Spleen (tissue), 11 donors: ENCODE measurements around the gene PHF21B. TPM values are rescaled to one million over a fixed set of nuclear protein-coding genes. Genes with fewer than 3 reads are reported as not detected.

ENCODE experiments used
- DNase-seq: peaks from one replicate; pipeline ENCODE4 v3.0.0-alpha.2; 2020
- H3K27ac ChIP-seq, 8 donors: fragments of 200-600 bp; sonication (generic) in 7 of 8; 1 replicate in 4 of 8; 2 replicates in 4 of 8; pipeline versions ENCODE4 v1.5.0 to v1.8.0; 2016 to 2021; ENCODE audit warnings: inconsistent platforms in 4 of 8, mild to moderate bottlenecking in 4 of 8, moderate library complexity in 1 of 8
- H3K27me3 ChIP-seq, 7 donors: fragments of 200-600 bp; sonication (generic) in 6 of 7; replicated peaks in 1 of 7; 1 replicate in 4 of 7; 2 replicates in 3 of 7; pipeline versions ENCODE4 v1.5.0 to v1.8.0; 2016 to 2021; ENCODE audit warnings: inconsistent platforms in 3 of 7, mild to moderate bottlenecking in 1 of 7
- H3K36me3 ChIP-seq, 6 donors: fragments of 200-600 bp; sonication (generic) in 5 of 6; 1 replicate in 4 of 6; 2 replicates in 2 of 6; pipeline versions ENCODE4 v1.5.0 to v1.8.0; 2016 to 2021; ENCODE audit warnings: inconsistent platforms in 2 of 6
- H3K4me1 ChIP-seq, 6 donors: fragments of 200-600 bp; sonication (generic) in 5 of 6; 1 replicate in 3 of 6; 2 replicates in 3 of 6; pipeline versions ENCODE4 v1.5.0 to v1.8.0; 2016 to 2021; ENCODE audit warnings: inconsistent platforms in 3 of 6
- H3K4me3 ChIP-seq, 8 donors: fragments of 200-600 bp; sonication (generic) in 7 of 8; 1 replicate in 4 of 8; 2 replicates in 4 of 8; pipeline versions ENCODE4 v1.5.0 to v1.8.0; 2016 to 2021; ENCODE audit warnings: inconsistent platforms in 4 of 8, mild to moderate bottlenecking in 4 of 8, moderate library complexity in 2 of 8
- H3K9me3 ChIP-seq, 8 donors: fragments of 200-600 bp; sonication (generic) in 7 of 8; 1 replicate in 4 of 8; 2 replicates in 4 of 8; pipeline versions ENCODE4 v1.5.0 to v1.8.0; 2016 to 2021; ENCODE audit warnings: inconsistent platforms in 4 of 8
- POLR2A ChIP-seq, 3 donors: fragments of 450-650 bp; IDR thresholded peaks; one replicate each; pipeline ENCODE4 v1.5.1; 2017; ENCODE audit warnings: antibody characterized with exemption in 3 of 3, mild to moderate bottlenecking in 1 of 3
- POLR2AphosphoS5 ChIP-seq, 3 donors: sonication (generic); formaldehyde crosslinking; IDR thresholded peaks; one replicate each; pipeline ENCODE4 v1.5.1; 2017; ENCODE audit warnings: antibody characterized with exemption in 3 of 3
- WGBS, 5 donors: extraction: QIAGEN DNeasy Blood & Tissue Kit in 3 of 5; methylation state at CpG; one replicate each; pipeline versions ENCODE4 v1.1.5 to v1.1.7; 2013 to 2018; 5-methylcytosine and 5-hydroxymethylcytosine counted together
- intact Hi-C: fragments of 100-400 bp; cut with DNase I; formaldehyde crosslinking; loops from one replicate; pipeline ENCODE4 v1.15.0; 2023; ENCODE audit warnings: low total_unique reads
- polyA plus RNA-seq, 3 donors: library from polyadenylated mRNA; stranded (reverse); fragments of 200-250 nt; gene quantifications; one replicate each; pipeline ENCODE4 v1.2.1, GENCODE V29; 2013
- total RNA-seq, 7 donors: library from RNA; depleted of rRNA in 3 of 7; stranded (reverse); fragments of >200 nt in 3 of 7; fragmentation: NEBNext Ultra II Directional in 4 of 7; extraction: Animal tissue kit (Norgen Biotek cat#: 25700) in 4 of 7; gene quantifications; one replicate each; pipeline versions ENCODE4 v1.1.0 to v1.2.1, GENCODE V29; 2016 to 2021
- TF ChIP-seq, protein P1 (sequence below), 11 experiments: fragments of 200-600 bp in 7 of 11; fragments of 450-650 bp in 4 of 11; sonication (generic) in 4 of 11; IDR thresholded peaks in 8 of 11; conservative IDR thresholded peaks in 3 of 11; 1 replicate in 7 of 11; 2 replicates in 4 of 11; pipeline versions ENCODE4 v1.4.0 to v1.8.0; 2016 to 2021; ENCODE audit warnings: antibody characterized with exemption in 11 of 11, inconsistent platforms in 4 of 11, mild to moderate bottlenecking in 1 of 11
- donor health status: healthy with polysubstance abuse.
- donor health status: DM: no; HTN: no; CAD: no; lungs with moderate emphysema.
- donor health status: DM: no; HTN: no; CAD: no.
- donor health status: Bipolar disorder and iron deficiency.
- donor health status: healthy.
- donor health status: DM: no; HTN: no; CAD: no.
- donor health status: DM: yes; HTN: yes; CAD: no.

PHF21B gene
- total and polyA plus RNA-seq, 10 donors: 0.03 to 0.46 (median 0.09) TPM; not detected in 4

DNA sequence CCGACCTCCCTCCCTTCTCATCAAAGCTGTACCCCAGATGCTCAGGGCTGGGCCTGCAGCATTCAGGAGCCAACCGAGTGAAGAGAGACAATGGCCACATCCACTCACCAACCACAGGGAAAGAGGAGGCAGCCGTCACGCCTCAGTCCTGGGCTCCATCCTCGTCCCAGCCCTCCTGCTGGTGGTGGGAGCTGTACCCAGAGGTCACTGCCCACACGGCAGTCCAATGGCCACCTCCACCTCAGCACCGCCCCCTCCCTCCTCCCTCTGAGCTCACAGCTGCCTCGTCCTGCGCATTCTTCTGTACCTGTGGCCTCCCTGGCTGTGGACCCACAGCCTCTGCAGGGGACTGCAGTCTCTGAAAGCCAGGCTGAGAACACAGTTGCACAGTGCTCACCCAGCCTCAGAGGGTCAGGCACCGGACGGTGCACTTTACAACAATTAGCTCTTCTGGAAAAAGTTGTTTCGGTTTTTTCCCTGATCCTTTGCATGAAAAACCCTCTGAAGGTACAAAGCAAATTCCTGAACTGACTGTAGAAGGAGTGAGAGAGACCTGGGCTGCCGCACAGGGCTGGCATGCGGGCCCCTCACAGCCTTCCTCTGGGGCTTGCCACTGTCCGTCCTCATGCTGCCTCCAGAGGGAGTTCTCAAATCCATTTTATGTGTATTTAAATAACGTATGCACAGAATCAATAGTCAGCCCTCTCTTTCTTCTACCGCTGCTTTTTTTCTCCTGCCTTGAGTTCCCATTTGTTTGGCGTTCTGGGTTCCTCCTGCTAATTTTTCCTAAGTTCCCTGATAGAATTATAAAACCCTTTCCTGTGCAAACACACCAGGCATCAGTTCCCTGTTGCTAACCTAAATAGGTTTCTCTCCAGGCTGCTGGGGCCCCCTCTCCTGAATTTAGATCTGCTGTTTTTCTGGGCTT, 52.7 kb downstream of the PHF21B start:
- WGBS, 5 donors: 64 to 80% (median 70%) methylated on average over 18 of the region's 18 CpGs
- TF ChIP-seq POLR2A (IDR thresholded peaks at IDR 0.05) (no peak), POLR2AphosphoS5 (IDR thresholded peaks at IDR 0.05) (no peak)
- TF ChIP-seq, protein P1, sequence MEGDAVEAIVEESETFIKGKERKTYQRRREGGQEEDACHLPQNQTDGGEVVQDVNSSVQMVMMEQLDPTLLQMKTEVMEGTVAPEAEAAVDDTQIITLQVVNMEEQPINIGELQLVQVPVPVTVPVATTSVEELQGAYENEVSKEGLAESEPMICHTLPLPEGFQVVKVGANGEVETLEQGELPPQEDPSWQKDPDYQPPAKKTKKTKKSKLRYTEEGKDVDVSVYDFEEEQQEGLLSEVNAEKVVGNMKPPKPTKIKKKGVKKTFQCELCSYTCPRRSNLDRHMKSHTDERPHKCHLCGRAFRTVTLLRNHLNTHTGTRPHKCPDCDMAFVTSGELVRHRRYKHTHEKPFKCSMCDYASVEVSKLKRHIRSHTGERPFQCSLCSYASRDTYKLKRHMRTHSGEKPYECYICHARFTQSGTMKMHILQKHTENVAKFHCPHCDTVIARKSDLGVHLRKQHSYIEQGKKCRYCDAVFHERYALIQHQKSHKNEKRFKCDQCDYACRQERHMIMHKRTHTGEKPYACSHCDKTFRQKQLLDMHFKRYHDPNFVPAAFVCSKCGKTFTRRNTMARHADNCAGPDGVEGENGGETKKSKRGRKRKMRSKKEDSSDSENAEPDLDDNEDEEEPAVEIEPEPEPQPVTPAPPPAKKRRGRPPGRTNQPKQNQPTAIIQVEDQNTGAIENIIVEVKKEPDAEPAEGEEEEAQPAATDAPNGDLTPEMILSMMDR (IDR thresholded peaks at IDR 0.05 in 8 of 11, conservative IDR thresholded peaks at IDR 0.05 in 3 of 11): no peak
- intact Hi-C loops: no loop called here
- no peak overlapping the region for H3K27ac ChIP-seq
- no peak for DNase-seq
- H3K4me3 ChIP-seq: no peak overlapping the region
- H3K4me1 ChIP-seq: no peaks in the 10 kb centered on the region
- no peaks in the 10 kb centered on the region for H3K9me3 ChIP-seq
- H3K27me3 ChIP-seq: peaks cover 0 to 68% (median 0%) of the 10 kb centered on the region in 7 donors
- H3K36me3 ChIP-seq: no peaks in the 10 kb centered on the region

DNA sequence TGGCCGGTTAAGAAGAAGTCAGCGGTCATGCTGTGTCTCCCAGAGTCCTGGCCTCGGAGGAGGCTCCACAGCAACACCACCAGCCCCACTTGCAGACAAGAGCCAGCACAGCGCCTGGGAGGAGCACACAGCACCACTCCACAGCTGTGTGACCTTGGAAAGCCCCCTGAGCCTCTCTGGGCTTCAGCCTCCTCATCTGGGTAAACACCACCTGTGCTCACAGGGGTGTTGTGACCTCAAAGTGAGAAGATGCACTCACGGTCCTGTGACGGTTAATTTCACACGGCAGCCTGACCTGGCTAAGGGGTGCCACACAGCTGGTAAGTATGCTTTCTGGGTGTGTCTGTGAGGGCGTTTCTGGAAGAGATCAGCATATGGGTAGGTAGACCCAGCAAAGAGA, 54.7 kb downstream of the PHF21B start:
- DNase-seq: no peak
- H3K9me3 ChIP-seq: peaks cover 0 to 8% (median 2%) of the 10 kb centered on the region in 8 donors
- TF ChIP-seq, protein P1 (IDR thresholded peaks at IDR 0.05 in 8 of 11, conservative IDR thresholded peaks at IDR 0.05 in 3 of 11): no peak
- no peak for TF ChIP-seq POLR2A (IDR thresholded peaks at IDR 0.05)
- no peaks in the 10 kb centered on the region for H3K36me3 ChIP-seq
- H3K27ac ChIP-seq: no peak overlapping the region
- no peaks in the 10 kb centered on the region for H3K4me1 ChIP-seq
- 63 to 79% (median 71%) methylated on average over 8 of the region's 8 CpGs for WGBS, 5 donors
- no peak overlapping the region for H3K4me3 ChIP-seq
- intact Hi-C loops: no loop called here
- peaks cover 0 to 60% (median 0%) of the 10 kb centered on the region in 7 donors for H3K27me3 ChIP-seq

DNA sequence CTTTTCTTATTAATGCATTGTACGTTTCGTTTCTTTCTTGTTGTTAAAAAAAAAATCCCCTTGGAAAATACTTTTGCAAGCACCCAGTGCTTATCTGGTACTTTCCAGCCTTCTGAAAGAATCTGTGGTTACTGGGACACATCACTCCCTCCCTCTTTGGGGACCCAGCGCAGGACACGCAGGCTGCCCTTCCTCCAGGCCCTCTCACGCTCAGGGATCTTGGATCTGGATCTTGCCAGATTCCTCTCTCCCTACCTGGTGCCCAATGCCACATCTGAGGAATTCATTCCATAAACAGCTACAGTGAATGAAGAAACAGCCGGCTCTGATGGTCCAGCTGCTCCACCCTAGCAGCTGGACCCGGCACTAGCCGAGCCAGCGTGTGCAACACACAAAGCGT, 55.7 kb downstream of the PHF21B start:
- intact Hi-C loops: no loop called here

More for the DNA sequence above, 55.7 kb downstream of the PHF21B start:
- Histone ChIP-seq H3K9me3 (peaks cover 0 to 8% (median 2%) of the 10 kb centered on the region in 8 donors), H3K4me3 (no peak overlapping the region), H3K27me3 (peaks cover 0 to 58% (median 0%) of the 10 kb centered on the region in 7 donors), H3K36me3 (no peaks in the 10 kb centered on the region), H3K4me1 (no peaks in the 10 kb centered on the region), H3K27ac (no peak overlapping the region)
- no peak for DNase-seq
- 59 to 74% (median 67%) methylated on average over 10 of the region's 10 CpGs for WGBS, 5 donors
- no peak for TF ChIP-seq POLR2A (IDR thresholded peaks at IDR 0.05)
- no peak for TF ChIP-seq POLR2AphosphoS5 (IDR thresholded peaks at IDR 0.05)
- TF ChIP-seq, protein P1 (IDR thresholded peaks at IDR 0.05 in 8 of 11, conservative IDR thresholded peaks at IDR 0.05 in 3 of 11): no peak
